H1 (cell line): ENCODE measurements around the gene TDRD12. TPM values are rescaled to one million over a fixed set of nuclear protein-coding genes. Genes with fewer than 3 reads are reported as not detected.
"Not testable (repeated sequence)": the region's sequence is repeated elsewhere in the genome, so short reads cannot be mapped to it uniquely, and the experiment has no call there.

Experiments
- CTCF ChIA-PET: fragments of 300-600 bp; sonication (Branson Sonifier 250); formaldehyde crosslinking; loops from one replicate; lab custom pipeline; 2021; ENCODE audit not compliant: partially characterized antibody; lab: Charles Lee
- POLR2A ChIA-PET: fragments of 300-600 bp; sonication (Branson Sonifier 250); formaldehyde crosslinking; loops from one replicate; lab custom pipeline; 2021; ENCODE audit warnings: inconsistent platforms; ENCODE audit not compliant: partially characterized antibody; lab: Charles Lee
- DNase-seq, 2 experiments: peaks; one replicate each; pipeline versions ENCODE4 v3.0.0 to v3.0.0-alpha.2; 2010 to 2022; ENCODE audit warnings: low spot score in 2 of 2, low read depth in 1 of 2, mixed read lengths in 1 of 2
- FAIRE-seq: peaks from 2 replicates; lab custom pipeline; 2011; peaks lifted over from hg19 to GRCh38; lab: Jason Lieb, UNC
- H2AFZ ChIP-seq: 2 replicates; pipeline ENCODE4 v1.8.1; 2012; ENCODE audit warnings: low read length, inconsistent platforms
- H2AK5ac ChIP-seq: 2 replicates; pipeline ENCODE4 v1.6.1; 2013; ENCODE audit warnings: low read depth, low read length
- H2BK120ac ChIP-seq: replicated peaks from 2 replicates; pipeline ENCODE3; 2013; ENCODE audit warnings: low read depth, low read length, inconsistent platforms
- H2BK12ac ChIP-seq: 2 replicates; pipeline ENCODE4 v1.6.1; 2013; ENCODE audit warnings: low read depth, low read length
- H2BK15ac ChIP-seq: 2 replicates; pipeline ENCODE4 v1.6.1; 2013; ENCODE audit warnings: low read length
- H2BK20ac ChIP-seq: 2 replicates; pipeline ENCODE4 v1.6.1; 2013; ENCODE audit warnings: low read length
- H2BK5ac ChIP-seq: 2 replicates; pipeline ENCODE4 v1.6.1; 2013; ENCODE audit warnings: low read depth, low read length
- H3K14ac ChIP-seq: 2 replicates; pipeline ENCODE4 v1.6.1; 2013; ENCODE audit warnings: inconsistent platforms; ENCODE audit not compliant: insufficient read length
- H3K18ac ChIP-seq: 2 replicates; pipeline ENCODE4 v1.6.1; 2013; ENCODE audit warnings: low read length; ENCODE audit errors: extremely low read depth
- H3K23ac ChIP-seq: 2 replicates; pipeline ENCODE4 v1.6.1; 2013; ENCODE audit warnings: inconsistent platforms; ENCODE audit not compliant: insufficient read length
- H3K23me2 ChIP-seq: 2 replicates; pipeline ENCODE4 v1.6.1; 2013; ENCODE audit warnings: low read depth, low read length
- H3K27ac ChIP-seq: 2 replicates; pipeline ENCODE4 v1.6.1; 2011; ENCODE audit warnings: low read depth, low read length, inconsistent platforms
- H3K27me3 ChIP-seq, 4 experiments: replicated peaks in 1 of 4; 1 replicate in 1 of 4; 2 replicates in 3 of 4; pipeline versions ENCODE4 v1.6.1 to v1.8.1; 2011 to 2013; ENCODE audit warnings: low read length in 3 of 4, mild to moderate bottlenecking in 3 of 4, inconsistent platforms in 2 of 4, mixed read lengths in 2 of 4, moderate library complexity in 1 of 4; ENCODE audit not compliant: control insufficient read depth in 3 of 4, insufficient read depth in 3 of 4; ENCODE audit errors: extremely low read depth in 1 of 4
- H3K36me3 ChIP-seq, 4 experiments: 2 replicates each; pipeline versions ENCODE4 v1.6.1 to v1.8.1; 2011 to 2013; ENCODE audit warnings: mild to moderate bottlenecking in 4 of 4, low read length in 3 of 4, moderate library complexity in 2 of 4, control low read depth in 1 of 4, inconsistent platforms in 1 of 4; ENCODE audit not compliant: insufficient read depth in 4 of 4, control insufficient read depth in 2 of 4
- H3K4ac ChIP-seq: replicated peaks from 2 replicates; pipeline ENCODE3; 2013; ENCODE audit warnings: low read length, low read depth, mixed read lengths, inconsistent platforms; ENCODE audit not compliant: insufficient read length
- H3K4me1 ChIP-seq, 4 experiments: replicated peaks in 1 of 4; 1 replicate in 1 of 4; 2 replicates in 3 of 4; pipeline versions ENCODE4 v1.6.1 to v1.8.1; 2011 to 2013; ENCODE audit warnings: low read length in 3 of 4, inconsistent platforms in 2 of 4, mixed read lengths in 1 of 4; ENCODE audit not compliant: insufficient read depth in 4 of 4, control insufficient read depth in 3 of 4
- H3K4me2 ChIP-seq, 2 experiments: 2 replicates each; pipeline versions ENCODE4 v1.6.1 to v1.8.1; 2011 to 2013; ENCODE audit warnings: low read depth in 2 of 2, low read length in 2 of 2, control low read depth in 1 of 2, inconsistent platforms in 1 of 2, mild to moderate bottlenecking in 1 of 2; ENCODE audit not compliant: insufficient read depth in 1 of 2
- H3K4me3 ChIP-seq, 4 experiments: fragments of 200-600, 300-600 bp in 1 of 4; sonication (generic), shearing (Covaris generic), sonication (Bioruptor Twin) in 1 of 4; 2 replicates each; pipeline versions ENCODE4 v1.5.1 to v1.8.1; 2011 to 2016; ENCODE audit warnings: low read length in 4 of 4, low read depth in 3 of 4, control low read depth in 2 of 4, inconsistent platforms in 2 of 4, mild to moderate bottlenecking in 2 of 4, mixed read lengths in 1 of 4, moderate library complexity in 1 of 4; ENCODE audit not compliant: insufficient read depth in 2 of 4; ENCODE audit errors: extremely low read depth in 1 of 4
- H3K56ac ChIP-seq: replicated peaks from 2 replicates; pipeline ENCODE3; 2013; ENCODE audit warnings: low read depth, mild to moderate bottlenecking, mixed read lengths, low read length, inconsistent platforms; ENCODE audit not compliant: insufficient read length
- H3K79me1 ChIP-seq: 2 replicates; pipeline ENCODE4 v1.6.1; 2013; ENCODE audit warnings: low read depth, low read length, control low read depth
- H3K79me2 ChIP-seq, 2 experiments: 2 replicates each; pipeline versions ENCODE4 v1.6.1 to v1.8.1; 2012 to 2013; ENCODE audit warnings: low read length in 2 of 2, mild to moderate bottlenecking in 2 of 2, inconsistent platforms in 1 of 2; ENCODE audit not compliant: insufficient read depth in 2 of 2, control insufficient read depth in 1 of 2
- H3K9ac ChIP-seq, 4 experiments: replicated peaks in 1 of 4; 1 replicate in 1 of 4; 2 replicates in 3 of 4; pipeline versions ENCODE4 v1.6.1 to v1.8.1; 2011 to 2013; ENCODE audit warnings: low read depth in 3 of 4, low read length in 3 of 4, control low read depth in 2 of 4, mild to moderate bottlenecking in 2 of 4, moderate library complexity in 2 of 4, inconsistent platforms in 1 of 4; ENCODE audit errors: extremely low read depth in 1 of 4
- H3K9me3 ChIP-seq, 2 experiments: 2 replicates each; pipeline versions ENCODE4 v1.6.1 to v1.8.1; 2012 to 2013; ENCODE audit warnings: mild to moderate bottlenecking in 2 of 2, moderate library complexity in 2 of 2, control low read depth in 1 of 2, inconsistent platforms in 1 of 2, low read depth in 1 of 2, low read length in 1 of 2, mixed read lengths in 1 of 2; ENCODE audit not compliant: insufficient read depth in 2 of 2
- H4K20me1 ChIP-seq, 2 experiments: replicated peaks in 1 of 2; 2 replicates each; pipeline versions ENCODE3 to v1.8.1; 2011 to 2013; ENCODE audit warnings: inconsistent platforms in 2 of 2, low read length in 2 of 2, mild to moderate bottlenecking in 1 of 2; ENCODE audit not compliant: insufficient read depth in 2 of 2, control insufficient read depth in 1 of 2
- H4K5ac ChIP-seq: 2 replicates; pipeline ENCODE4 v1.6.1; 2013; ENCODE audit warnings: low read length, low read depth, mixed read lengths, inconsistent platforms; ENCODE audit not compliant: insufficient read length
- H4K8ac ChIP-seq: 2 replicates; pipeline ENCODE4 v1.8.0; 2013; ENCODE audit warnings: mild to moderate bottlenecking, moderate library complexity, low read length, inconsistent platforms; ENCODE audit not compliant: insufficient read depth; ENCODE audit errors: extremely low read depth
- H4K91ac ChIP-seq: replicated peaks from 2 replicates; pipeline ENCODE3; 2013; ENCODE audit warnings: low read length, mixed read lengths, inconsistent platforms; ENCODE audit not compliant: insufficient read length
- WGBS, 2 experiments: shearing (Covaris generic) in 1 of 2; methylation state at CpG; one replicate each; pipeline versions ENCODE4 v1.1.6 to v1.1.7; 2013 to 2015; ENCODE audit warnings: low lambda C conversion rate in 2 of 2, mixed read lengths in 2 of 2, inconsistent platforms in 1 of 2, low coverage in 1 of 2, missing lambda C conversion rate in 1 of 2; ENCODE audit not compliant: insufficient replicate concordance in 2 of 2, insufficient coverage in 1 of 2, insufficient read length in 1 of 2; ENCODE audit errors: extremely low coverage in 1 of 2, missing lambda C conversion rate in 1 of 2; 5-methylcytosine and 5-hydroxymethylcytosine counted together
- polyA plus RNA-seq, 7 experiments: library from polyadenylated mRNA; depleted of rRNA in 3 of 7; stranded (reverse) in 5 of 7; unstranded in 2 of 7; fragments of >200 nt in 5 of 7; fragments of 200-250 nt in 2 of 7; gene quantifications; 1 replicate in 5 of 7; 2 replicates in 1 of 7; 4 replicates in 1 of 7; pipeline versions ENCODE4 v1.2.1 to v1.2.3, GENCODE V29; 2011 to 2013; ENCODE audit warnings: missing spikeins in 2 of 7, mixed read lengths in 2 of 7
- total RNA-seq: library from RNA; stranded (reverse); fragmentation: NEBNext Ultra II Directional; extraction: Animal tissue kit (Norgen Biotek cat#: 25700); gene quantifications from 2 replicates; pipeline ENCODE4 v1.2.1, GENCODE V29; 2021

TDRD12 gene
- total and polyA plus RNA-seq, 2 of the 8 experiments (the other 6 are each of a cell fraction or from before 2014, with no cell fraction given), result 0.39 to 0.88 TPM

- FAIRE-seq, H3K4me1 ChIP-seq, H3K27me3 ChIP-seq, POLR2A ChIA-PET, H2BK120ac ChIP-seq, H2BK15ac ChIP-seq, H2BK5ac ChIP-seq, H3K4me3 ChIP-seq, H3K4me2 ChIP-seq, H2BK20ac ChIP-seq, H2AFZ ChIP-seq, H3K23ac ChIP-seq, H4K5ac ChIP-seq, H3K79me1 ChIP-seq, H3K36me3 ChIP-seq, H3K9ac ChIP-seq, H3K27ac ChIP-seq, H3K18ac ChIP-seq, DNase-seq, H3K79me2 ChIP-seq, H3K23me2 ChIP-seq, H4K91ac ChIP-seq, H2BK12ac ChIP-seq, H4K8ac ChIP-seq, H3K9me3 ChIP-seq, H3K14ac ChIP-seq, H3K4ac ChIP-seq, H4K20me1 ChIP-seq, H3K56ac ChIP-seq, H2AK5ac ChIP-seq: not testable (repeated sequence)
- CTCF ChIA-PET, result interaction anchor here (0.7 to 1.8 kb wide), 6 partner anchors 21 to 385 kb away, joined by 3 to 6 read pairs (median 4); partner anchors contain the start of gene WDR88
- WGBS, 2 experiments, result 96% methylated on average over 2 of the region's 2 CpGs; no CpG with 5 or more reads in 1 of the 2 experiments
These were observed 27.1 kb downstream of the TDRD12 start for GRCh38 chr19:32746631-32747196.
